GM19351 (cell line): Measurements from ENCODE around the gene ESYT2.
"Not testable (repeated sequence)": the region's sequence is repeated elsewhere in the genome, so short reads cannot be mapped to it uniquely, and the experiment has no call there.

ENCODE experiments used
- ATAC-seq: cut with Tn5 transposase; IDR thresholded peaks from one replicate; pipeline ENCODE4 v1.9.1; 2021; ENCODE audit warnings: mild to moderate bottlenecking, moderate library complexity; ENCODE audit not compliant: unreplicated experiment

Gene ESYT2

GRCh38 chr7:158829342-158830210 is at the start of gene ESYT2:
TSS of gene ESYT2 (minus strand) at chr7:158829509. CDS start at chr7:158829418, 91 bp downstream.
- peak; percentile 72 for ATAC-seq

GRCh38 chr7:158878151-158879079 is 49.1 kb upstream of the ESYT2 start:
- ATAC-seq: not testable (repeated sequence)

- no peak for ATAC-seq
Measured at GRCh38 chr7:158876984-158877383, 47.7 kb upstream of the ESYT2 start.

GRCh38 chr7:158869876-158870275 is 40.6 kb upstream of the ESYT2 start:
- no peak for ATAC-seq

GRCh38 chr7:158868764-158869410 is 39.6 kb upstream of the ESYT2 start:
- no peak for ATAC-seq

GRCh38 chr7:158867214-158867984 is 38.1 kb upstream of the ESYT2 start:
- no peak for ATAC-seq

- no peak for ATAC-seq
Measured at GRCh38 chr7:158865977-158866376, 36.7 kb upstream of the ESYT2 start.

GRCh38 chr7:158865462-158865922 is 36.2 kb upstream of the ESYT2 start:
- no peak for ATAC-seq

- no peak for ATAC-seq
Measured at GRCh38 chr7:158864833-158865232, 35.5 kb upstream of the ESYT2 start.

GRCh38 chr7:158864507-158864820 is 35.2 kb upstream of the ESYT2 start:
- no peak for ATAC-seq

- peak; percentile 34 for ATAC-seq
Measured at GRCh38 chr7:158863611-158864506, 34.5 kb upstream of the ESYT2 start.

- ATAC-seq: peak; percentile 65
Measured at GRCh38 chr7:158862985-158863610, 33.8 kb upstream of the ESYT2 start.

GRCh38 chr7:158861936-158862704 is 32.8 kb upstream of the ESYT2 start:
- ATAC-seq: no peak

GRCh38 chr7:158861004-158861787 is 31.9 kb upstream of the ESYT2 start:
- ATAC-seq: no peak

- no peak for ATAC-seq
Measured at GRCh38 chr7:158860394-158860793, 31.1 kb upstream of the ESYT2 start.

GRCh38 chr7:158858592-158859503 is 29.5 kb upstream of the ESYT2 start:
- no peak for ATAC-seq
